Activated CD8-positive, alpha-beta memory T cell treated with anti-CD3 and anti-CD28 coated beads, Interleukin-2, amount 50 U/mL, for 24 hours (primary cell): Measurements from ENCODE around the gene TUBA4B.

Experiments used
- DNase-seq: peaks from one replicate; pipeline ENCODE4 v3.0.0-alpha.2; 2020; ENCODE audit errors: extremely low read depth

TUBA4B gene

DNA sequence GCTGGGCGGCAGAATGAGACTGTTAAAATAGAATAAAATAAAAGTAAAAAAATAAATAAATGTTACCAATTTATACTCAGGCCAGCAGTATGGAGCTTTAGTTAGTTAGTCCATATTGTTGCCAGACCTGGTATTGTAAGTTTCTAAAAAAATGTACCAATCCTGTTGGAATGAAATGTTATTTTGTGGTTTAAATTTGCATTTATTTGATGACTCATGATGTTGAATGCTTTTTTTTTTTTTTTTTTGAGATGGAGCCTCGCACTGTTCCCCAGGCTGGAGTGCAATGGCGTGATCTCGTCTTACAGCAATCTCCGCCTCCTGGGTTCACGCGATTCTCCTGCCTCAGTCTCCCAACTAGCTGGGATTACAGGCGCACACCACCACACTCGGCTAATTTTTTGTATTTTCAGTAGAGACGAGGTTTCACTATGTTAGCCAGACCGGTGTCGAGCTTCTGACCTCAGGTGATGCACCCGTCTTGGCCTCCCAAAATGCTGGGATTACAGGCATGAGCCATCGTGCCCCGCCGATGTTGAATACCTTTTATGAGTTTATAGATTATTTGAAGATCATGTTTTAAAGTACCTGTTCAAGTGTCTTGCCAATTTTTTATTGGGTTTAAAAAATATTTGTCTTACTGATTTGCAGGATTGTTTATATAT, 61.9 kb downstream of the TUBA4B start:
- DNase-seq, result no peak
